ENCODE measurements around the gene IRX2. TPM values are rescaled to one million over a fixed set of nuclear protein-coding genes. Genes with fewer than 3 reads are reported as not detected.

Gene IRX2
- total RNA-seq, 1 experiment from 2014 or later = not detected

DNA sequence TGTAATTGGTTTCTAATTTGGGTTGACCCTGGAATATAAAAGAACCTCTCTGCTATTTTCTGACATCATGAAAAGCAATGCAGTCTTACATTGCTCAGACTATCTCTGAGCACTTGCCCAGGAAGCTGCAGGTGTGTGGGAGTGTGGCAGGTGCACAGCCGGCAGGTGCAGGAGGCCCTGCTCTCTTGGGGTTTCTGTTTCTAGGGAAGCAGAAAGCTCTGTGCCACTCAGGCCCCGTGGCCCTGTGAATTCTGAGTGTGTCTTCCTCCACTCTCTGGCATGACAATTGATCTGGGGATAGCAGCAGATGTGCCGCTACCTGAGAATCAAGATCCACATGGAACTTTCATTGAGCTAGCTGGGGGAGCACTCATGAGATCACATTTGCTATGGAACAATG, 45.7 kb upstream of the IRX2 start:
- no peak overlapping the region for H3K4me3 ChIP-seq (ENCODE audit: low read depth, low read length, poor library complexity, severe bottlenecking)
- no peaks in the 10 kb centered on the region for H3K36me3 ChIP-seq (ENCODE audit: insufficient read depth, low read length, poor library complexity, severe bottlenecking)
- intact Hi-C loops (cut with micrococcal nuclease; ENCODE audit: unreplicated experiment) = no loop called here
- H3K4me1 ChIP-seq (ENCODE audit: insufficient read depth, low read length, poor library complexity, severe bottlenecking) = no peaks in the 10 kb centered on the region
- no peaks in the 10 kb centered on the region for H3K27me3 ChIP-seq (replicated peaks; ENCODE audit: insufficient read depth, low read depth, low read length, poor library complexity)
- no peak for TF ChIP-seq EZH2 (IDR thresholded peaks at IDR 0.05; ENCODE audit: borderline replicate concordance, low read depth, low read length, poor library complexity, severe bottlenecking)
- TF ChIP-seq, protein P1, sequence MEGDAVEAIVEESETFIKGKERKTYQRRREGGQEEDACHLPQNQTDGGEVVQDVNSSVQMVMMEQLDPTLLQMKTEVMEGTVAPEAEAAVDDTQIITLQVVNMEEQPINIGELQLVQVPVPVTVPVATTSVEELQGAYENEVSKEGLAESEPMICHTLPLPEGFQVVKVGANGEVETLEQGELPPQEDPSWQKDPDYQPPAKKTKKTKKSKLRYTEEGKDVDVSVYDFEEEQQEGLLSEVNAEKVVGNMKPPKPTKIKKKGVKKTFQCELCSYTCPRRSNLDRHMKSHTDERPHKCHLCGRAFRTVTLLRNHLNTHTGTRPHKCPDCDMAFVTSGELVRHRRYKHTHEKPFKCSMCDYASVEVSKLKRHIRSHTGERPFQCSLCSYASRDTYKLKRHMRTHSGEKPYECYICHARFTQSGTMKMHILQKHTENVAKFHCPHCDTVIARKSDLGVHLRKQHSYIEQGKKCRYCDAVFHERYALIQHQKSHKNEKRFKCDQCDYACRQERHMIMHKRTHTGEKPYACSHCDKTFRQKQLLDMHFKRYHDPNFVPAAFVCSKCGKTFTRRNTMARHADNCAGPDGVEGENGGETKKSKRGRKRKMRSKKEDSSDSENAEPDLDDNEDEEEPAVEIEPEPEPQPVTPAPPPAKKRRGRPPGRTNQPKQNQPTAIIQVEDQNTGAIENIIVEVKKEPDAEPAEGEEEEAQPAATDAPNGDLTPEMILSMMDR (conservative IDR thresholded peaks at IDR 0.05; ENCODE audit: low read depth, low read length) = no peak
- ChIA-PET CTCF (no interaction called here), POLR2A (ENCODE audit: low non-redundant PET) (no interaction called here)
- BruUV-seq (replicated peaks) = no TSS peak
- peaks cover 41% of the 10 kb centered on the region for H3K9me3 ChIP-seq (ENCODE audit: low read depth, low read length, poor library complexity, severe bottlenecking)
- no peak overlapping the region for H3K27ac ChIP-seq (ENCODE audit: low read depth, low read length, poor library complexity, severe bottlenecking)
- no peak for DNase-seq (ENCODE audit: low spot score)

DNA sequence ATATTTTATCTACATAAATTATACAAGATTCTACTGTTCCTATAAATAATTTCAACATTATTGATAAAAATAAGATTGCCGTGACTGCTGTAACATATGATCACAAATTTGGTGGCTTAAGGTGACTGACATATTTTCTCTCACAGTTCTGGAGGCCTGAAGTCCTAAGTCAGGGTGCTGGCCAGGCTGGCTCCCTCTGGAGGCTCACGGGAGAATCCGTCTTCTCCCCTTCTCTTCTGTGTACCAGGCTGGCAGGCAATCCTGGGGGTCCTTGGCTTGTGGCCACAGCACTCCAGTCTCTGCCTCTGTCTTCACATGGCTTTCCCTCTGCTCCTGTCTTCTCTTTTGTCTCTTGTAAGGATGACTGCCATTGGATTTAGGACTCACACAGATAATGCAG, 31.7 kb upstream of the IRX2 start:
- no peak overlapping the region for H3K4me3 ChIP-seq (ENCODE audit: low read depth, low read length, poor library complexity, severe bottlenecking)
- no TSS peak for BruUV-seq (replicated peaks)
- no peak for DNase-seq (ENCODE audit: low spot score)
- ChIA-PET CTCF (no interaction called here), POLR2A (ENCODE audit: low non-redundant PET) (no interaction called here)
- no peaks in the 10 kb centered on the region for H3K36me3 ChIP-seq (ENCODE audit: insufficient read depth, low read length, poor library complexity, severe bottlenecking)
- no peaks in the 10 kb centered on the region for H3K4me1 ChIP-seq (ENCODE audit: insufficient read depth, low read length, poor library complexity, severe bottlenecking)
- intact Hi-C loops (cut with micrococcal nuclease; ENCODE audit: unreplicated experiment) = no loop called here
- H3K27me3 ChIP-seq (replicated peaks; ENCODE audit: insufficient read depth, low read depth, low read length, poor library complexity) = no peaks in the 10 kb centered on the region
- H3K9me3 ChIP-seq (ENCODE audit: low read depth, low read length, poor library complexity, severe bottlenecking) = peaks cover 34% of the 10 kb centered on the region
- no peak for TF ChIP-seq EZH2 (IDR thresholded peaks at IDR 0.05; ENCODE audit: borderline replicate concordance, low read depth, low read length, poor library complexity, severe bottlenecking)
- TF ChIP-seq, protein P1 (conservative IDR thresholded peaks at IDR 0.05; ENCODE audit: low read depth, low read length) = no peak
- no peak overlapping the region for H3K27ac ChIP-seq (ENCODE audit: low read depth, low read length, poor library complexity, severe bottlenecking)

DNA sequence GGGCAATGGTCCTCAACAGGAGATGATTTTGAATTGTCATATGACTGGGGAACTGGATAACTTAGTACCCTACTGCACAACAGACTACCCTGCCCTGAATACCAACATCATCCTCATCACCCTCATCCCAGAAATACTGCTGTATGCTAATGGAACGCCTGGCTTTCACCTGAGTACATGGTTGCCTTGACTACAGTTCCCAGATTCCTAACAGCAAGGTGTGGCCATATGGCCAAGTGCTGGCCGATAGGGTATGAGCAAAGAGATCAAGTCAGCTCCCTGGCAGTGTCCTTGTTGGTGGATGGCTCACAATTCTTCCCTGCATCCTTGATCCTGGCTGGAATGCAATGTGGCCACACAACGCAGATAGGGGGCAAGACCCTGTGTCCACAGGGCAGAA, 31.2 kb upstream of the IRX2 start:
- BruUV-seq (replicated peaks) = no TSS peak
- H3K27me3 ChIP-seq (replicated peaks; ENCODE audit: insufficient read depth, low read depth, low read length, poor library complexity) = no peaks in the 10 kb centered on the region
- H3K9me3 ChIP-seq (ENCODE audit: low read depth, low read length, poor library complexity, severe bottlenecking) = peaks cover 33% of the 10 kb centered on the region
- TF ChIP-seq, protein P1 (conservative IDR thresholded peaks at IDR 0.05; ENCODE audit: low read depth, low read length) = no peak
- TF ChIP-seq EZH2 (IDR thresholded peaks at IDR 0.05; ENCODE audit: borderline replicate concordance, low read depth, low read length, poor library complexity, severe bottlenecking) = no peak
- H3K27ac ChIP-seq (ENCODE audit: low read depth, low read length, poor library complexity, severe bottlenecking) = no peak overlapping the region
- H3K4me1 ChIP-seq (ENCODE audit: insufficient read depth, low read length, poor library complexity, severe bottlenecking) = no peaks in the 10 kb centered on the region
- POLR2A ChIA-PET (ENCODE audit: low non-redundant PET) = no interaction called here
- no peak overlapping the region for H3K4me3 ChIP-seq (ENCODE audit: low read depth, low read length, poor library complexity, severe bottlenecking)
- intact Hi-C loops (cut with micrococcal nuclease; ENCODE audit: unreplicated experiment) = no loop called here
- CTCF ChIA-PET = no interaction called here
- no peaks in the 10 kb centered on the region for H3K36me3 ChIP-seq (ENCODE audit: insufficient read depth, low read length, poor library complexity, severe bottlenecking)
- no peak for DNase-seq (ENCODE audit: low spot score)

All from A673 (cell line).